ENCODE data around the gene SNED1. TPM values are rescaled to one million over a fixed set of nuclear protein-coding genes. Genes with fewer than 3 reads are reported as not detected.

The SNED1 gene
- total RNA-seq, 2 donors from 2014 or later: 39.7 to 62.7 TPM

DNA sequence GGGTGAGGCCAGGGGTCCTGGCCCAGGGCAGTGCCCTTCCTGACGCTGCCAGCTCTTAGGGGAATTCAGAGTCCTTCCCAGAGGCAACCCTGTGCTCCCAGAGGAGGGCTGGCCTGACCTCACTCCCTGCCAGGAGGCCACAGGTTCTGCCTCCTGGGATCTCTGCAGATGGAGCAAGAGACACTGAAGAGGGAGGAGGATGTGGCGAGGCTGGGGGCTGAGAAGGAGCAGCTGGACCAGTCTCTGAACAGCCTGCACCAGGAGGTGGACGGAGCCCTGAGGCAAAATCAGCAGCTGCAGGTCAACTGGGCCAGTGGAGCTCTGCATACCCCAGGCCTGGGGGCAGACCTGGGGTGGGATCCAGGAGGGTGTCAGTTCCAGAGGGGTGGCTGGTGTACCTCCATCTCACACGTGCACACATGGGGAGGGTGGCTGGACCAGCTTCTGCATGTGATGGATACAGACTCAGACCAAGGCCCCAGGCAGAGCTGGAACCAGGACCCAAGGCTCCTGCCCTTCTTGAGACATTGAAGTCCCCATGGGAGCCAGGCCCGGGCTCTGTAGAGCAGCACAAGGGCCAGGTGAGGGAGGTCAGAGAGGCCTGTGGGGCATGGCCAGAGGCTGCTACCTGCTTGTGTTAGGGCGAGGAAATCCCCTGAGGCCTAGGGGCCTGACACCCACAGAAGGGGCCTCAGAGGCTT lies 9.7 kb upstream of the SNED1 start:
- intact Hi-C loops (cut with DNase I): no loop called here

DNA sequence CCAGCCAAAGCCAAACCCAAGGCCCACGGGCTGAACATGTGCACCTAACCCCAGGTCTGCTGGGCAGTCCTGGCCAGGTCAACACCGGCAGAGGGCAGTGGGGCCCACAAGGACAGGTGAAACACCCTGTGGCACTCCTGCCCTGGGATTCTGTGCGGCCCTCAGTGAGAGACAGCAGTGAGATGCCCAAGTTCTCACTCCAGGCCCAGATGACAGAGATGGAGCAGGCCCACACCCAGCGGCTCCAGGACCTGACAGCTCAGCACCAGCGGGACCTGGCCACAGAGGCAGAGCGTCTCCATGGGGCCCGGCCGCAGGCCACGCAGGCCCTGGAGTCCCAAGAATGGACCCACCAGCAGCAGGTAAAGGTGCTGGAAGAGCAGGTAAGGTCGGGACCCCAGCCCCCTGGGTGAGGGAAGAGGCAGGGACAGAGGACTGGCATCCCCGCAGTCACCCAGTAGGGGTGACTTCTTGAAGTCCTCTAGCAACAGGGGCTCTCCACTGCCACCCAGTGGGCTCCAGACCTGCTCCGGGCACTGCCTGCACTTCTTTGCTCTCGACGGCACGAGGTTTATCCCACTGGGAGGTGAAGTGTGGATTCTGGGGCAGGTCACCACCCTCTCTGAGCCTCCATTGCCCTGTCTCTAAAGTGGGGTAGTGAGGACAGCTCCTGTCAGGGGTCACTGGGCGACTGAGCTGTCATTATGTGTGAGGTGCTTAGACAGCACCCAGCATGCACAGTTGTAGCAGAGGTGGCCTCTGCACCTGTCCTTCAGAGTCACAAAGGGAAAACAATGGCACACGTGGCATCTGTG lies 8.8 kb upstream of the SNED1 start:
- intact Hi-C loops (cut with DNase I): no loop called here
- peak; percentile 80 for DNase-seq (ENCODE audit: low spot score)

More for the DNA sequence above, 9.7 kb upstream of the SNED1 start:
- peak; percentile 50 for DNase-seq (ENCODE audit: low spot score)

DNA sequence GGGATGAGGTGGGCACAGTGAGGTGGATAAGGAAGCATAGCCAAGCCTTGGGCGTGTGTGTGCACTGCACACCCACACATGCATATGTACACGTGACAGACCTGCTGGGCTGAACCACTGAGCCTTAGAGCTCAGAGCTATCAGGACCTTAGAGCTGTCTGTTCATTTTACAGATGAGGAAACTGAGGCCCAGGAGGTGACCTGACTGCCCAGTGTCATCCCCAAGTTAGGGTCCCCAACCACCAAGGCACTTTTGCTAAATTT lies 8.2 kb upstream of the SNED1 start:
- intact Hi-C loops (cut with DNase I): no loop called here
- no peak for DNase-seq (ENCODE audit: low spot score)

DNA sequence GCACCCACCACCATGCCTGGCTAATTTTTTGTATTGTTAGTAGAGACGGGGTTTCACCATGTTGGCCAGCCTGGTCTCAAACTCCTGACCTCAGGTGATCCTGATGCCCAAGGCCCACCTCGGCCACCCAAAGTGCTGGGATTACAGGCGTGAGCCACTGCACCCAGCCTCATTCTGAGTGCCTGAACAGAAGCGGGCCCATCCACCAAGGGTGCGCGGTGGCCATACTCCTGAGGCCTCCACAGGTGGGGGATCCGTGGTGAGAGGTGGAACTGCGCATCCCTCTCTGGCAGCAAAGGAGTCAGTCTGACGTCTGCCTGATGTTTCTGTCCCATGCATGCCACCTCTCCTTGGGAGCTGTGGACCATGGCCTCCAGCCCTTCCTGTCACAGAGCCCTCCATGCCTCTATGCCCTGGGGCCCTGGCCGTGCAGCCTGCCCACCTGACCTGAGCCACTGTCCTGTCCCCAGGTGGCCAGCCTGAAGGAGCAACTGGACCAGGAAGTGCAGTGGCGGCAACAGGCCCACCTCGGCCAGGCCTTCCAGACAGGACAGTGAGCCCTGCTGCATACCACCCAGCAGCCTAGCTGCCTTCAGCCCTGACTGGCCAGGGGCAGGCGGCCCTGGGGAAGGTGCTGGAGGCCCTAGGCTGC lies 7.6 kb upstream of the SNED1 start:
- no peak for DNase-seq (ENCODE audit: low spot score)
- intact Hi-C loops (cut with DNase I): no loop called here

DNA sequence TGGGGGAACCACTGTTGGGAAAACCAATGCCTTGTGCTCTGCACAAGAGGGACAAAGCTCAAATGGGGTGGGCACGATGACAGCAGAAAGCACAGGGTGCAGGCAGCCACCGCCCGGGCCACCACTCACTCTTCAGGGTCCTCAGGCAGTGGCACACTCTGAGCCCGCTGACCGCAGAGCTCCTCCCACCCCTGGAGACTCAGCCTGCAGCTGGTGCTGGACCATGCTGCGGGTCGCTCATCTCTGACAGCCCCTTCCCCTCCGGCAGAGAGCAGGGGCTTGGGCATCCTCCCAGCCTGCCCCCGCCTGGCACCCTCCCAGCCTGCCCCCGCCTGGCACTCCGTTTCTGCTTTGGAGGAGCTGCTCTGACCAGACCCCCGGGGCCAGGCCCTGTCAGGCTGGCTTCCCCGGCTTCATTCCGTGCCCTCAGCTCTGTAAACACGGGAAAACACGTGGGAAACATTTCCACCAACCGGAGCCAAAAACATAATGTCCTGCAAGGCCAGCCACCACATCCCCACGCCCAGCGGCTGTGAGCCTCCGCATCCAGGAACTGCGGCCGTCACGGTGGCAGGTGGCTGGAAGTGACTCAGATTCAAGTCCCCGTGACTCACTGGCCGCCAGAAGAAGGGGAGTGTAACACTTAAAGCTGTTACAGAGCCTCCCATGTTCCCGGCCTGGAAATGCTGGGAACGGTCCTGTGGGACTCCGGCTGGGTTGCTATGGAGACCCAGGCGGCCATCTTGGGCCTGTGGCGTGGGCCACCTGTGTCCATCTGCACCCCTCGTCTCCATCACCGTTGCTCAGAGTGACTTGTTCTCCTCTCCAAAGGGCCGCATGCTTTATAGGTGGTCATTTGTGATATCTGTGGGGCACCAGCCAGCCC lies 6.8 kb upstream of the SNED1 start:
- peak; percentile 96 for DNase-seq (ENCODE audit: low spot score)
- intact Hi-C loops (cut with DNase I): no loop called here

DNA sequence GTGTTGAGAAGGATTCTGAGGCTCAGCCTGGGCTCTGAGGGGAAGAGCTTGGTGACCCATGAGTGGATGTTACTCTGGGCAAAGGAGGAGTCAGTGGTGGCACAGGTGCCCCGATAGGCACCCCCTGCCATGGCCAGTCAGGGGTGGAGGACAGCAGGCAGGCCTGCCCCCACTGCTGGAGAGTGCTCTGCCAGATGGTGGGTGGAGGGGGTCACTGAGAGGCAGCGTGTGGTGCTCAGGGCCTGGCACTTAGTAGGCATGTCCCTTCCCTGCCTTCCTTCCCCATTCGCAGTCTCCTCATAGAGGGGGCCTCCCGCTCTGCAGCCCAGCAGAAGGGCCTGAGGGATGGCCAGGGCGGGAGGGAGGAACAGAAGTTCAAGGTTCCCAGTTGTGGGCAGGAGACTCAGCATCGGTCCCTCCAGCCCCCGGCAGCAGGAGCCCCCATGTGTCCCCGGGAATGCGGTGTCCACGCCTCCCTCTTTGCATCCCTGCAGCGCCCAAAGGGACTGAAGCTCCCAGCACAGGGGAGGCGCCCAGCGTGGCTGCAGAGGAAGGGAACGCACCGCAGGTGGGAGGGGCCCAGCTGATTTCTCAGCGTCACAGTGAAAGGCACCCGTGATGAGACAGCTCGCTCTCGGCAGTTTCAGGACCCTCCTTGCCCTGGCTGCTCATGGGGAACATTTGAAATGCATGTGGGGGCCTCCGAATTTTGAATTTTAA lies 5.7 kb upstream of the SNED1 start:
- intact Hi-C loops (cut with DNase I): no loop called here
- peak; percentile 72 for DNase-seq (ENCODE audit: low spot score)

DNA sequence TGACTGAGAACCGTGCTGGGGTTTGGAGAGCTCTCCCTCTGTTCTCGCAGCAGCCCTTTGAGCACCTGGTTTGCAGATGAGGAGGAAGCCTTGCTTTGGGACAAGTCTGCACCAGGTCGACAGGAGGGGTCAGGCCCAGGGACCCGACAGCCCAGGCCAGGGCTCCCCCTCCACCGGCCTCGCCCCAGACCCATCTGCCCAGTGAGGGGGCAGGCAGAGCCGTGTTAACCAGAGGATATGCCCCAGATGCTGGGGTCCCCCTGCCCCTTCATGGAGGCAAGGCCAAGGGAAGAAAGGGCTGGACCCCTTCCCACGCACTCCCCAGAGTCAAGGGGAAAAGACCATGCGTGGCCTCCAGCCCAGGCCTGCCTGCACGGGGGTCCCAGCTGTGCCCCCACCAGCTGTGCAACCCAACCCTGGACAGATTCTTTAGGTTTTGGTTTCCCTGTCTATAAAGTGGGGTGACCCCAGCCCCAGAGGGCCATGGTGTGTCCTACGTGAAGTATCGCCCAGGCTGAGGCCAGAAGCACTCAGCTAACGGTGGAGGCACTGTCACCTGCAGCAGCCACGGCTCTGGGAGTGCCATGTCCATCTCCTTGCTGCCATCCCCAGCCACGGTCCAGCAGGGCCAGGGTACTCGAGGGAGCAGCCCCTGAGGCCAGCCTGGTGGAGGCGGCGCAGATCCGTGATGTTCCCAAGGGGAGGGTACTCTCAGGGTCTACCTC lies 4.8 kb upstream of the SNED1 start:
- intact Hi-C loops (cut with DNase I): no loop called here
- DNase-seq (ENCODE audit: low spot score): peak; percentile 76

DNA sequence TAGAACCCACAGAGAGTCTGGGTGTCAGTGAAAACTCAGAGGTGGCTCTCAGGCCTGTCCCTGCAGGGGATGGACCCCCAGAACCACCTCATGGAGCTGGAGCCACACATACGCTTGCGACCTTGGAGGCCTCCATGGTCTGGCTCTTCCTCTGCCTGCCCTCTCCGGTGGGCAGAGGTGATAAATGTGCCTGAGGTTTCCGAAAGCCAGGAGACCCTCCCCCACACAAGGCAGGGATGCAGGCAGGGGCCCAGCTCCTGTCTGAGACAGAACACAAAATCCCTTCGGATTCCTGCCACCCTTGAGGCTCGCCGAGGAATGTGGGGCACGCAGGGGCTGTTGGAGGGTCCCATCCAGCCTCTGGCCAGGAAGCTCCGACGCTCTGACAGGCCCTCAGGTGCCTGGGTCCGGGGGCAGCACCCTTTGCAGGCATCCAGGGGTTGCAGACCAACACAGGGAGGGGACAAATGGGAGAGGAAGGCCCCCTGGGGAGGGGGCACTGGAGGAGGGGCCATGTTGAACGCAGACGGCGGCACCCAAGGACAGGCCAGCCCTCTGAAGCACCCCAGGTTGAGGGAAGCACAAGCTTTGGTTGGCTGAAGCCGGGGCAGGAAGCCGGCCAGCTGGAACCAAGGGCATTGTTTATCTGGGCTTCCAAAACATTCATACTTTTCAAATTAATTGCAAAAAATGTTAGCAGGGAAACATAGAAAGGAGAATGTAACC lies 4.1 kb upstream of the SNED1 start:
- intact Hi-C loops (cut with DNase I): no loop called here
- DNase-seq (ENCODE audit: low spot score): peak; percentile 77

DNA sequence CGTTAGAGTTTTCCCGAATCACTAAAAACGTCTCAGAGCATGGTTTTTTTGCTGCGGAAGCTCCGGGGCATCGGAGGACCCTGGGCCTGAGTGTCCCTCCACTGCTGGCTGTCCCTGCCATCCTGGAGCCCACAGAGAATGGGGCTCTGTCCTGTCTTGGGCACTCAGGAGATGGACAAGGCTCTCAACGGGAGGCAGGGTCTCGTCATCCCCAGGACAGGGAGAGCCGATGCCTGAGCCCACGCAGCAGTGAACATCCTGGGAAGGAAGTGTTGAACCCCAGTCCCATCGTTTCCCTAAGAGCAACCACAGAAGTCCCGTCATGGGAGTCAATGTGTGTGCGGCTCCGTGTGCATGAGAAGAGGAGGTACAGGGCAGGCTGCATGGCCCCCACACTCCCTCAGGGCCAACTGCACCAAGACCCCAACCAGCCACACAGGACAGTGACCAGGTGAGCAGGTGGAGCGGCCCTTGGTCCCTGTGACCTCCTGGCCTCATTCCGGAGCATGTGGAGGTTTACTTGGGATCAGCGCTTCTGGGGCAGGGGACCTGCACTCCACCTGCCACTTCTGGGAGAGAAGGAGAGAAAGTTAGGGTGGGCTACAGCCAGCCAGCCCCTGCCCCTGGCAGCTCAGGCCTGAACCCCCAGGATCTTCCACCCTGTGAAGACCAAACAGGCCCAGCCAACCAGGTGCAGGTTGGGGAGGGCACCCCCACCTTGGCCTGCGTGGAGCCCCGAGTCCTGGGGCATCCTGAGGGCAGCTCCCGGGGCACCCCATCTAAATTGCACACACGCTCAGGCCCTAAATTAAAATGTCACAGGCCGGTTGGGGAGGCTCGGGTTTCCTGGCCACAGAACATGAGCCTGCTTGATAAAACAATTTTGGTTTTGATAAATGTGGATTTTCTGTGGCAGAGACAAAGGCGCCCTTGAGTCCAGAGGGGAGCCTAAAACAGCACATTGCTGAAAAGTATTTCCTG lies 3.1 kb upstream of the SNED1 start:
- peak; percentile 74 for DNase-seq (ENCODE audit: low spot score)
- intact Hi-C loops (cut with DNase I): no loop called here

DNA sequence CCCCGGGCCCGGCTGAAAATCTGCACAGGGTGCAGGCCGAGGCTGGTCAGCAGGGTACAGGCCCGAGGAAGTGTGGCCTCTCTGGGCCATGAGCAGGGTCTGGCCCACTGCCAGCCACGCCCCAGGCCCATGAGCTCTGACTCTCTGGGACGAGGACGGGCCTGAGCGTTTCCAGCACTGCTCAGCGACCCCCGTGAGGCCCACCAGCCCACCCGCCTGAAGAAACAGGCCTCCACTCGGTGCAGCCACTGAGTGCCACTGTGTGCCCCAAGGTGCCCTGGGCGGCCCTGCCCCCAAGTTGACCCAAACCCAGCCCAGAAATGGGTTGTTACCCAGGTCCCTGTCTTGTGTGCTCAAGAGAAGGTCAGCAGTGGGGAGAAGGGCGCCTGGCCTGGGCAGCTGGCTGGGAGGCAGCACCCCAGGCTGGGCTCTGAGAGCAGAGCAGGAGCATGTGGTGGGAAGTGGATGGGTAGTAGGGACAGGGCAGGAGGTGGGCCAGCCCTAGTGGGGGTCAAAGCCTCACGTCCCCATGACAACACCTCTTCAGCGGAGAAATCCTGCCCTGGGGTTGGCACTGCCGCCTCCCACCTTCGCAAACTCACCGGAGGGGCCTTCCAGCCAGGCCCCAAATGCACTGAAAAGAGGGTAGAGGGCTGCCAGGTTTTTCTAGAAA lies 2.1 kb upstream of the SNED1 start:
- intact Hi-C loops (cut with DNase I): no loop called here
- peak; percentile 78 for DNase-seq (ENCODE audit: low spot score)

DNA sequence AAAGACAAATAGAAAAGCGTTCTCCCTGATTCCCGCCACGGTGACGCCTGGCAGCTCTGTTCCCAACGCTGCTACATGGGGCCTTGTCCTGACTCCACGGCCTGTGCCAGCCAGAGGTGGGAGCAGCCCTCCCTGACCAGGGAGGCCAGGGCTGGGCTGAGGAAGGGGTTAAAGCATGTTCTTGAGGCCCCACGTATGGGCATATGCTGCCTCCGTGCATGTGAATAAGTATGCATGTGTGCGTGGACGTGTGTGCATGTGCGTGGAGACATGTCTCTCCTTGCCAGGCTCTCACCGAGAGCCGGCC lies 1.6 kb upstream of the SNED1 start:
- intact Hi-C loops (cut with DNase I): no loop called here
- DNase-seq (ENCODE audit: low spot score): no peak

DNA sequence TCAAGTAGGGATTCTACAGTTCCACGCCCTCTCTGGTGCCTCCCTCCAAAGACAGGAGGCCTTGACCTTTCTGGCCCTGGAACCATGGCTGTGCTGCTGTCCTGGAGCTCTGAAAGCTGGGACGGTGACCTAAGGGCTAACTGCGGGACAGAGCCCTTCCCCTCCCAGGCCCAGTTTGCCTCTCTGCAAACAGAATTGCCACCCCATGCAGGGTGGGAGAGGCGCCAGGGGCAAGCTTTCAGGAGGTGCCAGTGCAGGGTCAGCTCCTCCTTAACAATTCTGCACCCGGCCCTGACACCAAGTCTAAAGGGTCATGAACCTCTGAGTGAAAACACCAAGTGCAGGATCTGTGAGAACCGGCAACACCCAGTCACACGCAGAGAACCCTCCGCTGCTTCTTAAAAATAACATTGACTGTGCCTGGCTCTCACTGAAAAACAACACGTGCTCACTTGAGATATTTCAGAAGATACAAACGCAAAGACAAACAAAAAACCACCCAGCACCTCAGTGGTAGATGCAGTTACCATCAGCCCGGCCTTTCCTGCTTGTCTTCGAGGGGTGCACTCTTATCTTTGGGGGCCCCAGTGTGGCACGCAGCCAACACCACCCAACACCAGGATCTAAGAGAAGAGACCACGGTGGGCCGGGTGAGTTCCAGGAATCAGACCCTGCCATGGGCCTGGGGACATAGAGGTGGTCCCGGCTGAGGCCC lies 1.1 kb upstream of the SNED1 start:
- intact Hi-C loops (cut with DNase I): no loop called here
- peak; percentile 61 for DNase-seq (ENCODE audit: low spot score)

DNA sequence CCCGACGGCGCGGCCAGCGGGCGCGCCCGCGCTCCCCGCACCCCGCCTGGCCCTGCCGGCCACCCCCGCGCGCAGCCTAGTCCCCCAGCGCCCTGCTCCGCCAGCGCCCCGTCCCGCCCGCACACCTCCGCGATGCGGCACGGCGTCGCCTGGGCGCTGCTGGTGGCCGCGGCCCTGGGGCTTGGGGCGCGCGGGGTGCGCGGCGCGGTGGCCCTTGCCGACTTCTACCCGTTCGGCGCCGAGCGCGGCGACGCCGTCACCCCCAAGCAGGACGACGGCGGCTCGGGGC lies 232 bp downstream of the SNED1 start:
- intact Hi-C loops (cut with DNase I): no loop called here
- no peak for DNase-seq (ENCODE audit: low spot score)

DNA sequence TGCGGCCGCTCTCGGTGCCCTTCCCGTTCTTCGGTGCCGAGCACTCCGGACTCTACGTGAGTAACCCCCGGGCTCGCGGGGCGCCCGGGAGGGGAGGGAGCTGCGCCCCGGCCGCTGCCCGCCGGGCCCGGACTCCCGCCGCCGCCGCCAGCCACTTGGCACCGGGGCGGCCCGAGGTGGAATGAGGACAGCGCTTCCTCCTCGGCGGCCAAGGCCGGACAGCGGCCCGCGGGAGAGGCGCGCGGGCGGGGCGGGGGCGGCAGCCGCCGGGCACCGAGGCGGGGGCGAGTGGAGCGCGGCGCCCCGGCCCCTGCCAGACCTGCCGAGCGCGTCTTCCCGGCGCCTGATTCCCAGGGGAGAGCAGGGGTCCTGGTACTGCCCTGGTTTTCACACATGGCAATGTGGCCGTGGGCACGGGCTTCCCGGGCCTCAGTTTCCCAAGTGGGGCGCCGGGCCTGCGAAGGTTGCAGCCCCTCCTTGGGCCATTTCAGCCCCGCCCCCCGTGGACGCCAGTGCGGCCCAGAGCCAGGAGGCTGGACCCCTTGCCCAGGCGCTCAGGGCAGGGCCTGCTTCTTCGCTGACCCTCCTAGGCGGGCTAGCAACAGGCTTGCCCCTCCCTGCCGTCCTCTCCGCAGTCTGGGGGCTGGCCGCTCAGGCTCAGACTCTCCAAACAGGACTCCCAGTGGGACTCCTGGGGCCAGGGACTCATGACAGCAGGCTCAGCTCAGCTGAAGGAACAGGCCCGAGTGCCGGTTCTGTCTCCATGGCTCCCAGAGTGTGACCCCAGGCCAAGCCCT lies 775 bp downstream of the SNED1 start:
- peak; percentile 81 for DNase-seq (ENCODE audit: low spot score)
- intact Hi-C loops (cut with DNase I): no loop called here
